SJCRH30 (cell line): ENCODE data around the gene TBX3. TPM values are rescaled to one million over a fixed set of nuclear protein-coding genes. Genes with fewer than 3 reads are reported as not detected.

Experiments
- DNase-seq, 2 experiments: peaks; one replicate each; pipeline ENCODE4 v3.0.0-alpha.2; 2015 to 2020
- H3K27ac ChIP-seq: fragments of 250-450 bp; sonication (Bioruptor Pico); 2 replicates; pipeline ENCODE4 v1.5.1; 2020; ENCODE audit warnings: mild to moderate bottlenecking, moderate library complexity
- H3K27me3 ChIP-seq: fragments of 250-450 bp; sonication (Bioruptor Pico); 2 replicates; pipeline ENCODE4 v1.5.1; 2020; ENCODE audit warnings: mild to moderate bottlenecking, moderate library complexity
- H3K36me3 ChIP-seq: fragments of 250-450 bp; sonication (Bioruptor Pico); 2 replicates; pipeline ENCODE4 v1.5.1; 2020; ENCODE audit warnings: mild to moderate bottlenecking, moderate library complexity
- H3K4me1 ChIP-seq: fragments of 250-450 bp; sonication (Bioruptor Pico); 2 replicates; pipeline ENCODE4 v1.5.1; 2020; ENCODE audit warnings: mild to moderate bottlenecking, moderate library complexity
- H3K4me3 ChIP-seq: fragments of 250-450 bp; sonication (Bioruptor Pico); 2 replicates; pipeline ENCODE4 v1.5.1; 2020; ENCODE audit warnings: mild to moderate bottlenecking, moderate library complexity
- H3K9me3 ChIP-seq: fragments of 250-450 bp; sonication (Bioruptor Pico); replicated peaks from 2 replicates; pipeline ENCODE4 v1.5.1; 2020; ENCODE audit warnings: mild to moderate bottlenecking, moderate library complexity
- total RNA-seq: library from RNA; depleted of rRNA; stranded (reverse); fragments of >200 nt; shearing (Covaris generic); gene quantifications from 2 replicates; pipeline ENCODE4 v1.2.3, GENCODE V29; 2014

Gene TBX3
- total RNA-seq, 1 experiment from 2014 or later, result not detected

GRCh38 chr12:114701104-114701414 lies 17.1 kb upstream of the TBX3 start:
- no peak for DNase-seq
- H3K9me3 ChIP-seq, result no peaks in the 10 kb centered on the region
- H3K27me3 ChIP-seq, result no peaks in the 10 kb centered on the region
- no peaks in the 10 kb centered on the region for H3K36me3 ChIP-seq
- H3K4me3 ChIP-seq, result no peak overlapping the region
- no peak overlapping the region for H3K27ac ChIP-seq
- H3K4me1 ChIP-seq, result no peaks in the 10 kb centered on the region

DNA sequence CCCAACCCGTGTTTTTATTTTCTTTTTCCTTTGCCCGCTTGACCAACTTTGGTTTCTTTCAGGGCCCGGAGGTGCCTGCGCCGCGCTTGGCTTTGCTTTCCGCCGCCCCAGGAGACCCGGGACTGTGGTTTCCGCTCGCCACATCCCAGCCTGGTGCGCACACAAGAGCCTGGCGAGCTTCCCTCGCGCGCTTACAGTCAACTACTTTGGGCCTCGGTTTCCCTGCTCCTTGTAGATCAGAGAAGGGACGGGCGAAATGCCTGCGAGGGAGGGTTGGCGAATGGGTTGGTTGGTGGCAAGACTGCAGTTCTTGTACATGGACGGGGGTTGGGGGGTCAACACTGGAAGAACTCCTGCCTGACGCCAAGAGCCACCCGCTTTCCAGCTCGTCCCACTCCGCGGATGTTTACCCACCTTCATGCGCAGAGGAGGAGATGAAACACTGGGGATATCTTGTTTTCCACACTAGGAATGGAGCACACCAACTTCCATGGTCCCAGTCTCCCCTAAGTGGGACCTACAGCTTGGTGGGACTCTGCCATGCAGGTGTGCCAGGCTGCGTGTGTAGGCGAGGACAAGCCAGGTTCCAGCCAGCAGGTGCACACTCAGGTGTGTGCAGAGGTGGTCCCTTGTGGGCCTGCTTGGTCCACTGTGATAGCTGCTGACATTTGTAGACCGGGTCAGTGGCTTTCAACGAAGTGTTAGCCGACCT lies 16.6 kb upstream of the TBX3 start:
- no peaks in the 10 kb centered on the region for H3K36me3 ChIP-seq
- no peak overlapping the region for H3K4me3 ChIP-seq
- no peak for DNase-seq
- no peaks in the 10 kb centered on the region for H3K9me3 ChIP-seq
- no peaks in the 10 kb centered on the region for H3K4me1 ChIP-seq
- no peak overlapping the region for H3K27ac ChIP-seq
- H3K27me3 ChIP-seq, result no peaks in the 10 kb centered on the region

DNA sequence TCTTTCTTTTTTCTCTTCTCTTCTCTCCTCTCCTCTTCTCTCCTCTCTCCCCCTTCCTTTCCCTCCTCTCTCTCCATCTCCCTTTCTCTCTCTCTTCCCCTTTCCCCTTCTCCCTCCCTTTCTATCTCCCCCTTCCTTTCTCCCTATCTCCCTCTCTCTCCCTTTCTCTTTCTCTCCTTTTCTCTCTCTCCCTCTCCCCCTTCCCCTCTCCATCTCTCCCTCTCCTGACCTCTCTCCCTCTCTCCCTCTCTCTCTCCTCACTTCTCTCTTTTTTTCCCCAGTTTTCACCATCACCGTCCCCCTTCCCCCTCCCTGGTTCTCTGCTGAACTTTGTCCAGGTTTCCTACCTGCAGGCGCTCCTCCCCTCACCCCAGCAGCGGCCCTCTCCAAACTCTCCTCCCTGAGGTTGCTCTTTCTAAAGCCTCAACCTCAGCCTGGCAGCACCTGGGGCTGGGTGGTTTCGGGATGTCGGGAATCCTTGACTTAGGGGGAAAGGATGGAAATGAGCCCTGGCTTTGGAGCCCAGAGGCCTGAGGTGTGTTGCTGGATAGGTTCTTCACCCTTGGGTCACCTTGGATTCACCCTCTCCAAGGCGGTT lies 14.7 kb upstream of the TBX3 start:
- H3K4me1 ChIP-seq, result no peaks in the 10 kb centered on the region

GRCh38 chr12:114697741-114698565 lies 14.0 kb upstream of the TBX3 start:
- Histone ChIP-seq H3K36me3 (no peaks in the 10 kb centered on the region), H3K9me3 (no peaks in the 10 kb centered on the region), H3K27ac (no peak overlapping the region), H3K4me1 (no peaks in the 10 kb centered on the region), H3K4me3 (no peak overlapping the region), H3K27me3 (no peaks in the 10 kb centered on the region)
- no peak for DNase-seq

More for the DNA sequence above, 14.7 kb upstream of the TBX3 start:
- no peak for DNase-seq
- H3K4me3 ChIP-seq, result no peak overlapping the region
- H3K27ac ChIP-seq, result no peak overlapping the region
- H3K27me3 ChIP-seq, result no peaks in the 10 kb centered on the region
- H3K9me3 ChIP-seq, result no peaks in the 10 kb centered on the region
- H3K36me3 ChIP-seq, result no peaks in the 10 kb centered on the region

DNA sequence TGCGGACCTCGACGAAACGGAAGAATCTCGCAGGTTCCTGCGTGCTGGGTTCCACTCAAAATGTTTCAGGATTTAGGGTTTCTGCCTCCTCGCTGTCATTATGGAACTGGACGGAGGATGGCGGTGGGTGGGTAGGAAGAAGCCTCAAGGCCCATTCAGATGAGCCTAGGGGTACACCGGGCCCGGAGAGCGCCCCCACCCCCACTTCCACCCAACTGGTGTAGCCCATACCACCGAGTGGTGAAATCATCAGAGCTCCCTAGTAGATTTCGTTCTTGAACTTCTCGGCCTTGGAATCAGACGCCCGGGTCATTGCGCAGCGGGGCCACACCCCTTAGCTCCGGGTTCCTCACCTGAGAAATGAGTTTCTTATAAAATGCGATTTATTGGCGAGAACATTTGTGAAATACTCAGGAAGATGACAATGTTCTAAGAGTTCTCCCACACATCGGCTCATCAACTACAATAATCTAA lies 13.3 kb upstream of the TBX3 start:
- H3K36me3 ChIP-seq, result no peaks in the 10 kb centered on the region
- no peak for DNase-seq
- no peak overlapping the region for H3K27ac ChIP-seq
- H3K4me1 ChIP-seq, result no peaks in the 10 kb centered on the region
- H3K27me3 ChIP-seq, result no peaks in the 10 kb centered on the region
- H3K4me3 ChIP-seq, result no peak overlapping the region
- no peaks in the 10 kb centered on the region for H3K9me3 ChIP-seq

- H3K27me3 ChIP-seq, result no peaks in the 10 kb centered on the region
- H3K27ac ChIP-seq, result no peak overlapping the region
- H3K4me3 ChIP-seq, result no peak overlapping the region
- H3K36me3 ChIP-seq, result no peaks in the 10 kb centered on the region
- no peak for DNase-seq
- no peaks in the 10 kb centered on the region for H3K4me1 ChIP-seq
- H3K9me3 ChIP-seq, result no peaks in the 10 kb centered on the region
Measured at GRCh38 chr12:114696443-114697242, 12.7 kb upstream of the TBX3 start.

DNA sequence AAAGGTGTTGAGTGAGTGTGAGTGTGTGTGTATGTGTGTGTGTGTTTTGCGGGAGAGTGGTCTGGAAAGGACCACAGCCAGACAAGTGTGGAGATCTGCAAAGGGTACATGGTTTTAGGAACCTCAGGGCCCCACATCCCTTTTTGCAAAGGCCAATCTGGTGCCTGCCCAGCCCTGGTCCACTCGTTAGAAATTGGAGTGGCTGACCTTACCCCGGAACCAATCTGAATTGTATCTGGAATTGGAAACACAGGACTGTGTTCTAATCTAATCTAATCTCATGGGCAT lies 11.3 kb upstream of the TBX3 start:
- Histone ChIP-seq H3K27me3 (no peaks in the 10 kb centered on the region), H3K4me1 (no peaks in the 10 kb centered on the region)
- DNase-seq, result no peak

DNA sequence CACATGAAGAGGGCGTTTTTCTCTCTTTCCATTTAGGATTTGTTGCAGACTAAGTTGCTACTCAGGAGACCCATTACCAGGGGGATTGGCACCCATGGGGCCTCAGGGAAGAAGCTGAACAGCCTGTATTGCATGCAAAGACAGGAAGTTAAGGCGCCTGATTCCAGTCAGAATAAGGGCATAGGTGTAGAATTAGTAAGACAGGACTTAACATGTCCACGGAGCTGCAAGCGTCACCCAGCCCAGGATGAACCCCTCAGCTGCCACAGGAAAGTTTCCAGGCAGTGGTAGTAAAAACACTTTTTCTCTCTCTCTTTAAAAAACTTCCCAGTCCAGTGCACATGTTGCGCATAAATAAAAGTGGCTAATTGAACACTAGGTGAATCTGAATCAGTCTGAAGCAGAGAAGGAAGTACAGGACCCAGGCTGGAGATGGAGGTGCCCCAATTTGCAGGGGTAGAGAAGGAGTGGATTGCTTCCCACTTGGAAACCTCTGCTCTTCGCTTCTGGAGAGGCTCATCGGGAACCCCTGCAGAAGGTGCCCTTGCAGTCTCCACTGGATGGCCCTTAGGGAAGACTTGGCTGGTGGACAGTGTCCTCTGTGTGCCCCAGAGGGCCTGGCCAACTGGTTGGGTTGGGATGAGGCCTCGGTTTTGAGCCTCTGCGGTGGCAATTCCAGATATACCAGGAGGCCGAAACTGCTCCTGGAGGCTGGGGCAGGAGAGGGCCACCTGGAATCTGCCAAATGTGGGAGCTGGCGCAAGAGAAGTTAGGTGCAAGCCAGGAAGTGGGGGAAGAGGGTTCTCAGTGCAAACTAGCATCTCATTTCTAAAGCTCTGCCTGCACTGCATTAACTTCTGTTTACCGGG lies 10.7 kb upstream of the TBX3 start:
- no peak for DNase-seq
- H3K9me3 ChIP-seq, result no peaks in the 10 kb centered on the region
- H3K4me1 ChIP-seq, result no peaks in the 10 kb centered on the region
- no peak overlapping the region for H3K27ac ChIP-seq
- no peaks in the 10 kb centered on the region for H3K27me3 ChIP-seq
- no peaks in the 10 kb centered on the region for H3K36me3 ChIP-seq
- H3K4me3 ChIP-seq, result no peak overlapping the region

More for the DNA sequence above, 11.3 kb upstream of the TBX3 start:
- no peaks in the 10 kb centered on the region for H3K9me3 ChIP-seq
- H3K36me3 ChIP-seq, result no peaks in the 10 kb centered on the region
- H3K4me3 ChIP-seq, result no peak overlapping the region
- H3K27ac ChIP-seq, result no peak overlapping the region

DNA sequence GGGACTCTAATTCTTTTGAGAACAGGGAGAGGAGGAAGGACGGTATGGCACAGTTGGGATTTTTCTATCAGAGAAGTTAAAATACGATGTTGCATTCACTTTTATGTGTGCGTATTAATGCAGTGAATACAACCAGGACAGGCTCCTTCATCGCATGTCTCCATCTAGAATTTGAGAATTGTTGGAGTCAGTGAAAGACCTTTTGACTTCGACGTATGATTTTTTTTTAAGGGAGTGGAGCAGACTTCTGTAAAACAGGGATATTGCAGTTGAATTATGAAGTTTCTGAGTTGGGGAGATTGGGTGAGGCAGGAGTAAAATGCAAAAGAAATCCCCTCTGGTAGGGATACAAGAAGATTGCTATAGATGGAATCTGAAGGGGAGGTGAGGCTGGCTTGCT lies 9.6 kb upstream of the TBX3 start:
- Histone ChIP-seq H3K4me3 (no peak overlapping the region), H3K27ac (no peak overlapping the region), H3K36me3 (no peaks in the 10 kb centered on the region), H3K9me3 (no peaks in the 10 kb centered on the region), H3K4me1 (no peaks in the 10 kb centered on the region), H3K27me3 (no peaks in the 10 kb centered on the region)
- no peak for DNase-seq

DNA sequence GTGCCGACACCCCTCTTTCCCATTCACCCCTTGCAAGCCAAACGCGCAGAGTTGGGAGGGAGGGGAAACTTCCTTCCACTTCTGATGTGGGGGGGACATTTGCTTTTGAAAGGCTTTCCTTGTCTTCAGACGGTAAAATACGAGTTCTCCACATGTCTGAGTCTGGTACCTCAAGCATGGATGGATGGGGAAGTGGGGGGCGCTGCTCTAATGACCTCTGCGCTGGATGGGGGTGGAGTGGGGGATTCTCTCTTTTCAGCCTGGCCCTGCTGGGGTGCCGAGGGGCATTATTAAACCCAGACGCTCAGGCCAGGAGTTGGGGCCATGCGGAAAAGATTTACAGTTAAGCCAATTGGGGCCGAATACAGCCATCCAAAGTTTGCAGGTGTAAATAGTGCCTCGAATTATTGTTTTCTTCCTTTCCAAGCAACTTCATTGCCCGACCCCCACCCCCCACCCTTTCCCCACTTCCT lies 9.1 kb upstream of the TBX3 start:
- DNase-seq, result no peak
- Histone ChIP-seq H3K27ac (no peak overlapping the region), H3K9me3 (no peaks in the 10 kb centered on the region), H3K4me1 (no peaks in the 10 kb centered on the region), H3K4me3 (no peak overlapping the region), H3K36me3 (no peaks in the 10 kb centered on the region), H3K27me3 (no peaks in the 10 kb centered on the region)

DNA sequence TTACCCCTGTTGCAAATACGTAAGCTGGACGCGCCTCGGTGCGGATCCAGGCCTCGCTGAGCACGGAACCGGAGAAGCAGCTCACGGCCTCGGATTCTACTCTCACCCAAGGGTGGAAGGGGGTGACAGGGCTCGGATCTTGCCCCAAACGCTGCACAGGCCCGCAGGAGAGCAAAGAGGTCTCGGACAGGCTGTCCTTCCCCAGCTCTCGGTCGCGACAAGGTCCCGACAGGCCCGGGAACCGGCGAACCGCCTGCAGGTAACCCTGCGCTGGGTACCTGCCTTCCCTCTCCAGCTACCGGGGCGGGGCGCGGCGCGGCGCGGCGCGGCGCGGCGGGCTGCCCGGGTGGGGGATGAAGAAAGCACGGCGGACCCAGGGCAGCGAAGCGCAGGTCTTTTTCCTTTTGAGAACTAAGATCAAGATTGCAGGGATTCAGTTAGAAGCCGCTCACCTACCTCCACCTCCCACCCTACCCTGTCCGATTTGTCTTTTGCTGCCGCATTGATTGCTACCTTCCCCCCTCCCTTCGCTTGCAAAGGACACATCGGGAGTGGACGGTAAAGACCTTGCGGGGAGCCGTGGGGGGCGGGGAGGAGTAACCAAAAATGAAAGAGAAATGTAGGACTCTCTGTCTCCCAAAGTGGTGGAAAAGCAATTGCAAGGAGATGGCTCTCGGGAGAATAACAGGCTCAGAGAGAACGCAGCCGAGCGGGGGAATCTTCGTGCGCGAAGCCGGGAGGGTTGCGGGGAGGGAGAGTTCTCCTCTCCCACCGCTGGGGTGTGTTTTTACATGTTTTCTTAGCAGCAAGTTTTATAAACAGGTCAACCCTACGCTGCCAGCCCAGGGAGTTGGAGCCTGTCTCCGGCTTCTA lies 8.4 kb upstream of the TBX3 start:
- no peaks in the 10 kb centered on the region for H3K9me3 ChIP-seq
- DNase-seq, result no peak
- no peaks in the 10 kb centered on the region for H3K4me1 ChIP-seq
- no peak overlapping the region for H3K4me3 ChIP-seq
- H3K27ac ChIP-seq, result no peak overlapping the region
- no peaks in the 10 kb centered on the region for H3K27me3 ChIP-seq
- H3K36me3 ChIP-seq, result no peaks in the 10 kb centered on the region

GRCh38 chr12:114691763-114692185 lies 7.8 kb upstream of the TBX3 start:
- Histone ChIP-seq H3K4me1 (no peaks in the 10 kb centered on the region), H3K27me3 (no peaks in the 10 kb centered on the region; the same call in 1 of the 2 replicates), H3K27ac (no peak overlapping the region), H3K4me3 (no peak overlapping the region), H3K9me3 (no peaks in the 10 kb centered on the region), H3K36me3 (no peaks in the 10 kb centered on the region)
- DNase-seq, result no peak

DNA sequence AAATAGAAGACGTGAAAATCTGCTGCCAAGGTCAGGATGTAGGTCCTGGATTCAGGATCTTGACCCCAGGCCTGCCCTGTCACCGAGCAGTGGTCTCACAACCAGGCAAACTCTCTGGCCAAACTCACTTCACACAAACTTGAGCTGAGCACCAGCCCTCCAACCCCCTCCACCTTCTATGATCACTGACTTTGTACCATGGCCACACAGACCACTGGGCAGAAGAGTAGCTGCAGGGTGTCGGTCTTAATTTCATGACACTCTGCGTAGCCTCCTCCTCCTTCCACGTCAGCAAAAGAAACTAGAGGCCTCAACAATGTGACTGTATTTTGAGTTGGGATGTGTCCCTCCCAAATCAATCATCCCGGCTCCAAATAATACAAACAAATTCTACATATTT lies 7.2 kb upstream of the TBX3 start:
- no peak for DNase-seq
- Histone ChIP-seq H3K36me3 (no peaks in the 10 kb centered on the region), H3K27me3 (no peaks in the 10 kb centered on the region; the same call in 1 of the 2 replicates), H3K9me3 (no peaks in the 10 kb centered on the region), H3K4me3 (no peak overlapping the region), H3K4me1 (no peaks in the 10 kb centered on the region), H3K27ac (no peak overlapping the region)
